Activated CD8-positive, alpha-beta T cell treated with anti-CD3 and anti-CD28 coated beads, Interleukin-2, amount 10 ng/mL, durations not matched to agents 7 days and 5 days (primary cell): ENCODE measurements around the gene ADAMTSL1. TPM values are rescaled to one million over a fixed set of nuclear protein-coding genes. Genes with fewer than 3 reads are reported as not detected.

Experiments
- ATAC-seq: fragments of 150-1000 bp; cut with Tn5 transposase; one replicate; pipeline ENCODE4 v1.10.0; 2021; ENCODE audit warnings: moderate library complexity
- CTCF ChIA-PET: fragments of 350-600 bp; sonication (Branson Sonifier 250); formaldehyde crosslinking; loops from one replicate; lab custom pipeline; 2021; ENCODE audit warnings: antibody characterized with exemption; lab: Charles Lee
- POLR2A ChIA-PET: fragments of 350-600 bp; sonication (Branson Sonifier 250); formaldehyde crosslinking; loops from one replicate; lab custom pipeline; 2021; ENCODE audit warnings: antibody characterized with exemption; lab: Charles Lee
- DNase-seq: peaks from one replicate; pipeline ENCODE4 v3.0.0-alpha.2; 2020
- H3K27ac Mint-ChIP-seq: one replicate; pipeline ENCODE4 v1.8.0; 2021; ENCODE audit warnings: mild to moderate bottlenecking, mixed read lengths
- H3K27me3 Mint-ChIP-seq: one replicate; pipeline ENCODE4 v1.8.0; 2021; ENCODE audit warnings: low read depth, mixed read lengths
- H3K36me3 Mint-ChIP-seq: one replicate; pipeline ENCODE4 v1.8.0; 2021; ENCODE audit warnings: low read depth, mixed read lengths
- H3K4me1 Mint-ChIP-seq: one replicate; pipeline ENCODE4 v1.8.0; 2021; ENCODE audit warnings: low read depth, mixed read lengths
- H3K4me3 Mint-ChIP-seq: one replicate; pipeline ENCODE4 v1.8.0; 2021; ENCODE audit warnings: mild to moderate bottlenecking, mixed read lengths
- H3K9me3 Mint-ChIP-seq: one replicate; pipeline ENCODE4 v1.8.0; 2022; ENCODE audit warnings: mixed read lengths; ENCODE audit not compliant: insufficient read depth
- total RNA-seq, 2 experiments: library from RNA; stranded (reverse); gene quantifications; one replicate each; pipeline ENCODE4 v1.2.3, GENCODE V29; 2021

The ADAMTSL1 gene
- total RNA-seq, 2 experiments from 2014 or later, result not detected

GRCh38 chr9:18618862-18619261 lies 144.9 kb downstream of the ADAMTSL1 start:
- Mint-ChIP-seq H3K36me3 (no peaks in the 10 kb centered on the region), H3K4me3 (no peak overlapping the region), H3K27ac (no peak overlapping the region), H3K27me3 (no peaks in the 10 kb centered on the region), H3K9me3 (no peaks in the 10 kb centered on the region), H3K4me1 (no peaks in the 10 kb centered on the region)
- ATAC-seq, result no peak
- no peak for DNase-seq
- ChIA-PET CTCF (no interaction called here), POLR2A (no interaction called here)

DNA sequence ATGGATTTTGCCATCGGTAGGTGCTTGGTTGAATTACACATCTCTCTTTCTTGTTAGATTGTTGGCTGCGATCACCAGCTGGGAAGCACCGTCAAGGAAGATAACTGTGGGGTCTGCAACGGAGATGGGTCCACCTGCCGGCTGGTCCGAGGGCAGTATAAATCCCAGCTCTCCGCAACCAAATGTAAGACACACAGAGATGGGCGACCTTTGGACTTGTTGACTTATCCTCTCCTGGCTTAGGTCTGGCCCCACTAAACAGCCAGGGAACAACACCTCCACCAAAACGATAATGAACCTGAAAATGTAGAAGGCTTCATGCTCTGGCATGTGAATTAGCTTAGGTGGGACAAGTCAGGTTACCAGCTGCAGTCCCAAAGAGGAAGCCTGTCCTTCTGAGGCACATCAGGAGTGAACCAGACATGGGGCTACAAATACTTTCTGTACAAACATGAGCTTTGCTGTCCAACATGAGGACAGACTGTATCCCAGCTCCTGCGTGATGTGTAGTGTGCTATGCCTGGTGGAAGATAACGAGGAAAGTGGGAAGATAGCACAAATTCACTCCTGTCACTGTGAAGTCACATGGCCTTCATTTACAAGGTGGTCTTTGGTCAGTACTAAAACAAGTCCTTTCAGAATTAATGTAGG lies 148.4 kb downstream of the ADAMTSL1 start:
- no peak overlapping the region for H3K4me3 Mint-ChIP-seq
- H3K4me1 Mint-ChIP-seq, result no peaks in the 10 kb centered on the region
- POLR2A ChIA-PET, result no interaction called here
- no peaks in the 10 kb centered on the region for H3K9me3 Mint-ChIP-seq
- H3K36me3 Mint-ChIP-seq, result no peaks in the 10 kb centered on the region
- no peak overlapping the region for H3K27ac Mint-ChIP-seq
- DNase-seq (no peak), ATAC-seq (no peak)
- H3K27me3 Mint-ChIP-seq, result no peaks in the 10 kb centered on the region
- CTCF ChIA-PET, result no interaction called here

DNA sequence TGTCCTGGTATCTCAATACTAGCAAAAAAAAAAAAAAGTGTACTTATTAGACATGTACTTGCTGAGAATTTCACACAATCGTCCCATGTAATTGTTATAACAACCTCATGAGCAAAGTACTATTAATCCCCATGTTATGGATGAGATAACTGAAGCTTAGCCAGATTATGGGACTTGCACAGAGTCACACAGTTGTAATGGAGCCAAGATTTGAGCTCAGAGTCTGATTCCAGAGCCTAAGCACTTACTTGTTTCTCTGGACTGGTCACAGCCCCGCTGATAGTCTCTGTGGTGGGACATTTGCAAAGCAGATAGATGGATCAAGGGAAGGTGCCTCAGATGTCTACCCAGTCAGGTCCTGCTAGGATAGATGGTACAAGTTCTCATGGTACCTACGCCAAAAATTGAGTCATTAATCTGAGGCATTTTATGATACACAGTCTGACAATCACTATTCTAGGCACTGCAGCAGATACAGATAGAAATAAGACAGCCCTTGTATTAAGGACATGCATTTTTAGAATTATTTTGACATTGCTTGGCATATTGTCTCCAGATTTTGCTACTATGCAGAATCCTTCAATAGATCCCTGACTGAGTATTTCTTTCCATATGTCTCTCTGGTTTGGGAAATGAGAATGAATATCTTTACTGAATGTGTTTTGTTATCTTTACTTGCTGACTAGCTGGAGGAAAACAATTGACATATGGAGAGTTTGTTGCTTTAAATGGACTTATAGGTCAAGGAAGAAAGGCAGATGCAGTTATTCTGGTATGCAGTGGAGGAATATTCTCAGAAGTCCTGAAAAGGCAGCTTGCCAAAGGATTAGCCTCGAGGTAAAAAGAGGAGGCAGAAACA lies 149.5 kb downstream of the ADAMTSL1 start:
- ATAC-seq, result no peak
- H3K36me3 Mint-ChIP-seq, result no peaks in the 10 kb centered on the region
- ChIA-PET CTCF (no interaction called here), POLR2A (no interaction called here)
- H3K27me3 Mint-ChIP-seq, result no peaks in the 10 kb centered on the region
- H3K4me1 Mint-ChIP-seq, result no peaks in the 10 kb centered on the region
- H3K9me3 Mint-ChIP-seq, result no peaks in the 10 kb centered on the region
- DNase-seq, result no peak
- H3K27ac Mint-ChIP-seq, result no peak overlapping the region
- no peak overlapping the region for H3K4me3 Mint-ChIP-seq

- Mint-ChIP-seq H3K27me3 (no peaks in the 10 kb centered on the region), H3K27ac (no peak overlapping the region), H3K4me1 (no peaks in the 10 kb centered on the region), H3K9me3 (no peaks in the 10 kb centered on the region), H3K36me3 (no peaks in the 10 kb centered on the region), H3K4me3 (no peak overlapping the region)
- POLR2A ChIA-PET, result no interaction called here
- CTCF ChIA-PET, result no interaction called here
- ATAC-seq (no peak), DNase-seq (no peak)
Measured at GRCh38 chr9:18626046-18626698, 152.2 kb downstream of the ADAMTSL1 start.

DNA sequence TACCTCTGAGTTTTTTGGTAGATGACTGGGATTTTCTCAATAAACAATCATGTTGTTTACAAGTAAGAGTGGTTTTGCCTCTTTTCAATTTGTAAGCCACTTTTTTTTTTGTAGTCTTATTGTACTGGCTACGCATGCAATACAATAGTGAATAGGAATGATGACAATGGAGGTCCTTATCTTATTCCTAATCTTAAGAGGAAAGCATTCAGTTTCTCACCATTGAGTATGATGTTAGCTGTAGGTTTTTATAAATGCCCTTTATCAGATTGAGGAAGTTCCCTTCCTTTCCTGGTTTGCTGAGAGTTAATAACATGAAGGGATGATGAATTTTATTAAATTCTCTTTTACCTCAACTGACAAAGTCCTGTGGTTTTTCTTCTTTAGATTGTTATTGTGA lies 155.2 kb downstream of the ADAMTSL1 start:
- POLR2A ChIA-PET, result no interaction called here
- H3K27me3 Mint-ChIP-seq, result no peaks in the 10 kb centered on the region
- no peak overlapping the region for H3K27ac Mint-ChIP-seq
- H3K36me3 Mint-ChIP-seq, result no peaks in the 10 kb centered on the region
- ATAC-seq (no peak), DNase-seq (no peak)
- H3K4me1 Mint-ChIP-seq, result no peaks in the 10 kb centered on the region
- CTCF ChIA-PET, result no interaction called here
- no peaks in the 10 kb centered on the region for H3K9me3 Mint-ChIP-seq
- H3K4me3 Mint-ChIP-seq, result no peak overlapping the region

DNA sequence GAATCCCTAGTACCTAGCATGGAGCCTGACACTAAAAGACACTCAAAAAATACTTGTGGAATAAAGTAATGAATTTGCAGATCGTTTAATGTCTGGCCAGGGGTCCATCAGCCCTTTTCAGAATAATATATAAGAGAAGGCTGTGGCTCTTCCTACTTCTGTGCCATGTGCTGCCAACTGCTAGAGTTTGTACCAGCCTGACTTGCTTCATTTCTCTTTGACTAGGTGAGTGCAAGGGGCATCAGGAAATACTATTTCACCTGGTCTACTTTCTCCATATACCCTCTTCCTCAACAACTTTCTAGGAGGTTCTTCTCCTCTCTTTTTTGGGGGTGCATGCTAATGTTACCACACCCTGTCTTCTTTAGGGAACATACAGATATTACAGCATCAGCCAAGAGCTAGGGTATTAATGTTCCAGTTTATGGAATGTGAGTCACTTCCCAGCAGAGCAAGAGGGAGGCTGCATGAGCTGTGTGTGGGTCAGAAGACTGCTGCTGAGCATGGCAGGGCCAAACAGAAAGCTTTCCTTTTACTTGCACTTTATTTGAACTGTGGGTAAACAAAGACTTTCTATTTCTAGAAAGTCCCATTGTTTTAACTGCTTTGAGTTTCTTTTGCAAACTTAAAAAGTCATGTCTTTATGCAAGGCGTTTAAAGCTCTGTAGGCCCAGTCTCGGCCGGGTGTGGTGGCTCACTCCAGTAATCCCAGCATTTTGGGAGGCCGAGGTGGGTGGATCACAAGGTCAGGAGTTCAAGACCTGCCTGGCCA lies 158.9 kb downstream of the ADAMTSL1 start:
- no peak for DNase-seq
- Mint-ChIP-seq H3K4me3 (no peak overlapping the region), H3K36me3 (no peaks in the 10 kb centered on the region), H3K27ac (no peak overlapping the region), H3K9me3 (no peaks in the 10 kb centered on the region), H3K27me3 (no peaks in the 10 kb centered on the region), H3K4me1 (no peaks in the 10 kb centered on the region)
- ChIA-PET POLR2A (no interaction called here), CTCF (no interaction called here)
- no peak for ATAC-seq

DNA sequence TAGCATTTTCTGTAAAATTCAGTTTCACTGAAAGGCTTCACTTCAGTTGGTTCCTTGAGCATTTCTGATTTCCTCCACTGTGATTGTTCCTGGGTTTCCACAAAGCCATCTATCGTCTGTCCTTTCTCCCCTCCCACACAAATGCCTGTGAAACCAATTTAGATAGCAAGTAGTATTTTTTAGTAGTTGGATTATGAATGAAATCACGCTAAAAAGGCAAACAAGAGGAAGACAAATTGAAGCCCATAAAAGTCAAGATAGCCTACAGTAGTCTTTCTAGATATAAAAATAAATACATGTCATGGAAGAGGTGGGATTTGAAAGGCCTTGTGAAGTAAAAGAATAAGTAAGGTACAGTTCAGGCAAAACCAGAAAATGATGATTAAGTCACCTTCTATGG lies 162.8 kb downstream of the ADAMTSL1 start:
- no peak overlapping the region for H3K27ac Mint-ChIP-seq

GRCh38 chr9:18638371-18639249 lies 164.7 kb downstream of the ADAMTSL1 start:
- no peaks in the 10 kb centered on the region for H3K4me1 Mint-ChIP-seq
- ChIA-PET POLR2A (no interaction called here), CTCF (no interaction called here)
- H3K27ac Mint-ChIP-seq, result no peak overlapping the region
- no peaks in the 10 kb centered on the region for H3K9me3 Mint-ChIP-seq
- no peak for DNase-seq
- ATAC-seq, result no peak
- no peaks in the 10 kb centered on the region for H3K36me3 Mint-ChIP-seq
- no peaks in the 10 kb centered on the region for H3K27me3 Mint-ChIP-seq
- H3K4me3 Mint-ChIP-seq, result no peak overlapping the region

More for the DNA sequence above, 162.8 kb downstream of the ADAMTSL1 start:
- POLR2A ChIA-PET, result no interaction called here
- DNase-seq (no peak), ATAC-seq (no peak)
- CTCF ChIA-PET, result no interaction called here
- Mint-ChIP-seq H3K9me3 (no peaks in the 10 kb centered on the region), H3K36me3 (no peaks in the 10 kb centered on the region), H3K4me1 (no peaks in the 10 kb centered on the region), H3K4me3 (no peak overlapping the region), H3K27me3 (no peaks in the 10 kb centered on the region)

- DNase-seq (no peak), ATAC-seq (no peak)
- CTCF ChIA-PET, result no interaction called here
- Mint-ChIP-seq H3K36me3 (no peaks in the 10 kb centered on the region), H3K4me3 (no peak overlapping the region), H3K27me3 (no peaks in the 10 kb centered on the region), H3K4me1 (no peaks in the 10 kb centered on the region), H3K9me3 (no peaks in the 10 kb centered on the region), H3K27ac (no peak overlapping the region)
- POLR2A ChIA-PET, result no interaction called here
Measured at GRCh38 chr9:18639911-18640310, 166.0 kb downstream of the ADAMTSL1 start.

- Mint-ChIP-seq H3K4me3 (no peak overlapping the region), H3K9me3 (no peaks in the 10 kb centered on the region), H3K27me3 (no peaks in the 10 kb centered on the region), H3K27ac (no peak overlapping the region), H3K4me1 (no peaks in the 10 kb centered on the region), H3K36me3 (no peaks in the 10 kb centered on the region)
- ChIA-PET CTCF (no interaction called here), POLR2A (no interaction called here)
- DNase-seq, result no peak
- no peak for ATAC-seq
Measured at GRCh38 chr9:18658804-18659705, 185.1 kb downstream of the ADAMTSL1 start.
